SK-N-SH (cell line): ENCODE measurements around the gene MAPKAP1.

Source experiments
- EP300 ChIP-seq, 2 experiments: IDR thresholded peaks; 2 replicates each; pipeline versions ENCODE4 v1.4.0 to v1.6.1; 2012; ENCODE audit warnings: borderline replicate concordance in 1 of 2, low read depth in 1 of 2, low read length in 1 of 2
- EZH2phosphoT487 ChIP-seq: fragments of 200-600 bp; sonication (generic); IDR thresholded peaks from 2 replicates; pipeline ENCODE4 v1.6.1; 2017; ENCODE audit warnings: low read depth, mixed run types, mild to moderate bottlenecking, antibody characterized with exemption, moderate library complexity, borderline replicate concordance
- FOXJ3 ChIP-seq: sonication (generic); formaldehyde crosslinking; IDR thresholded peaks from 2 replicates; pipeline ENCODE4 v1.5.1; 2020; ENCODE audit warnings: mild to moderate bottlenecking, missing genetic modification reagents
- FOXM1 ChIP-seq: IDR thresholded peaks from 2 replicates; pipeline ENCODE4 v1.4.0; 2012; ENCODE audit warnings: low read depth, mild to moderate bottlenecking
- NFIC ChIP-seq: IDR thresholded peaks from 2 replicates; pipeline ENCODE4 v1.4.0; 2012; ENCODE audit warnings: borderline replicate concordance
- POLR2AphosphoS5 ChIP-seq: IDR thresholded peaks from 2 replicates; pipeline ENCODE4 v1.6.1; 2012; ENCODE audit warnings: low read depth, low read length
- RAD21 ChIP-seq: IDR thresholded peaks from 2 replicates; pipeline ENCODE4 v1.6.1; 2012; ENCODE audit warnings: mild to moderate bottlenecking, low read length
- RCOR1 ChIP-seq: fragments of 150-350 bp; IDR thresholded peaks from 2 replicates; pipeline ENCODE4 v1.6.1; 2017; ENCODE audit warnings: antibody characterized with exemption, low read length
- SMC3 ChIP-seq: IDR thresholded peaks from 2 replicates; pipeline ENCODE4 v1.6.1; 2012; ENCODE audit warnings: low read depth, low read length, improper control_type of control experiment
- TCF12 ChIP-seq: IDR thresholded peaks from 2 replicates; pipeline ENCODE4 v1.4.0; 2012
- TEAD4 ChIP-seq: IDR thresholded peaks from 2 replicates; pipeline ENCODE4 v1.4.0; 2012; ENCODE audit warnings: mild to moderate bottlenecking, borderline replicate concordance; ENCODE audit not compliant: insufficient read depth
- USF2 ChIP-seq: fragments of 150-350 bp; IDR thresholded peaks from 2 replicates; pipeline ENCODE4 v1.6.1; 2017; ENCODE audit warnings: antibody characterized with exemption, low read length, low read depth, borderline replicate concordance
- YY1 ChIP-seq: IDR thresholded peaks from 2 replicates; pipeline ENCODE4 v1.4.0; 2012; ENCODE audit warnings: low read depth, mild to moderate bottlenecking
- TF ChIP-seq, protein P1 (sequence below): fragments of 200-600 bp; sonication (generic); IDR thresholded peaks from 2 replicates; pipeline ENCODE4 v1.6.1; 2017; ENCODE audit warnings: antibody characterized with exemption, mild to moderate bottlenecking, moderate library complexity

DNA sequence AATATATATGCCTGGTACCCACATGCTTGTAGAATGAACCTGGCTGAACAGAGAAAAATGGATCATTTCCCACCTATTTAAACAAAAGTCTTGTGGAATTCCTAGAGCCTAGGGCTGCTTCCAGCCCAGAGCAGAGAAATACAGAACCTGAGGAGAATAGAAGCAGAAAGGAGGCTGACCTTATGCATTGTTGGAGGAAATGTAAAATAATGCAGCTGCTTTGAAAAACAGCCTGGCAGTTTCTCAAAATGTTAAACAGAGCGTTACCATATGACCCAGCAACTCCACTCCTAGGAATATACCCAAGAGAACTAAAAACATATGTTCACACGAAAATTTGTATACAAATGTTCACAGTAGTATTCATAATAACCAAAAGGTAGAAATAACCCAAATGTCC is 15.1 kb downstream of the MAPKAP1 start:
- TF ChIP-seq, protein P1, sequence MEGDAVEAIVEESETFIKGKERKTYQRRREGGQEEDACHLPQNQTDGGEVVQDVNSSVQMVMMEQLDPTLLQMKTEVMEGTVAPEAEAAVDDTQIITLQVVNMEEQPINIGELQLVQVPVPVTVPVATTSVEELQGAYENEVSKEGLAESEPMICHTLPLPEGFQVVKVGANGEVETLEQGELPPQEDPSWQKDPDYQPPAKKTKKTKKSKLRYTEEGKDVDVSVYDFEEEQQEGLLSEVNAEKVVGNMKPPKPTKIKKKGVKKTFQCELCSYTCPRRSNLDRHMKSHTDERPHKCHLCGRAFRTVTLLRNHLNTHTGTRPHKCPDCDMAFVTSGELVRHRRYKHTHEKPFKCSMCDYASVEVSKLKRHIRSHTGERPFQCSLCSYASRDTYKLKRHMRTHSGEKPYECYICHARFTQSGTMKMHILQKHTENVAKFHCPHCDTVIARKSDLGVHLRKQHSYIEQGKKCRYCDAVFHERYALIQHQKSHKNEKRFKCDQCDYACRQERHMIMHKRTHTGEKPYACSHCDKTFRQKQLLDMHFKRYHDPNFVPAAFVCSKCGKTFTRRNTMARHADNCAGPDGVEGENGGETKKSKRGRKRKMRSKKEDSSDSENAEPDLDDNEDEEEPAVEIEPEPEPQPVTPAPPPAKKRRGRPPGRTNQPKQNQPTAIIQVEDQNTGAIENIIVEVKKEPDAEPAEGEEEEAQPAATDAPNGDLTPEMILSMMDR, result no peak
- TF ChIP-seq TCF12 (no peak), RAD21 (no peak), SMC3 (no peak), RCOR1 (no peak), TEAD4 (no peak), POLR2AphosphoS5 (no peak), NFIC (no peak), YY1 (no peak), FOXJ3 (CRISPR knock-in tag) (no peak), EZH2phosphoT487 (no peak), EP300 (IDR thresholded peaks at IDR 0.05; ENCODE audit: borderline replicate concordance in 1 of 2, low read depth in 1 of 2, low read length in 1 of 2) (no peak), USF2 (no peak), FOXM1 (no peak)
